Limb (tissue), 2 donors: ENCODE results near the gene PLOD1.
A peak's percentile ranks its signal among the peaks of the same experiment; 100 is the strongest.
"Not testable (repeated sequence)": the region's sequence is repeated elsewhere in the genome, so short reads cannot be mapped to it uniquely, and the experiment has no call there.

ENCODE experiments used
- DNase-seq, 2 donors: peaks; one replicate each; pipeline ENCODE4 v3.0.0-alpha.2; 2016; ENCODE audit errors: extremely low spot score in 2 of 2

The PLOD1 gene

DNA sequence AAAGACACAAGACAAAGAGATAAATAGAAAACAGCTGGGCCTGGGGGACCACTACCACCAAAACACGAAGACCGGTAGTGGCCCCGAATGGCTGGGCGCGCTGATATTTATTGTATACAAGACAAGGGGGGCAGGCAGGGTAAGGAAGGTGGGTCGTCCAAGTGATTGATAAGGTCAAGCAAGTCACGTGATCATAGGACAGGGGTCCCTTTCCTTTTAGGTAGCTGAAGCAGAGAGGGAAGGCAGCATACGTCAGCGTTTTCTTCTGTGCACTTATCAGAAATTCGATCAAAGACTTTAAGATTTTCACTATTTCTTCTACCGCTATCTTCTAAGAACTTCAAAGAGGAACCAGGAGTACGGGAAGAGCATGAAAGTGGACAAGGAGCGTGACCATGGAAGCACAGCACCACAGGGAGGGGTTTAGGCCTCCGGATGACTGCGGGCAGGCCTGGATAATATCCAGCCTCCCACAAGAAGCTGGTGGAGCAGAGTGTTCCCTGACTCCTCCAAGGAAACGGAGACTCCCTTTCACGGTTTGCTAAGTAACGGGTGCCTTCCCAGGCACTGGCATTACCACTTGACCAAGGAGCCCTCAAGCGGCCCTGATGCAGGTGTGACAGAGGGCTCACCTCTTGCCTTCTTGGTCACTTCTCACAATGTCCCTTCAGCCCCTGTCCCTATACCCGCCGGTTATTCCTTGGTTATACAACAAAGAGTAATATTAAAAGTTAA is 21.9 kb upstream of the PLOD1 start:
- DNase-seq: not testable (repeated sequence)

DNA sequence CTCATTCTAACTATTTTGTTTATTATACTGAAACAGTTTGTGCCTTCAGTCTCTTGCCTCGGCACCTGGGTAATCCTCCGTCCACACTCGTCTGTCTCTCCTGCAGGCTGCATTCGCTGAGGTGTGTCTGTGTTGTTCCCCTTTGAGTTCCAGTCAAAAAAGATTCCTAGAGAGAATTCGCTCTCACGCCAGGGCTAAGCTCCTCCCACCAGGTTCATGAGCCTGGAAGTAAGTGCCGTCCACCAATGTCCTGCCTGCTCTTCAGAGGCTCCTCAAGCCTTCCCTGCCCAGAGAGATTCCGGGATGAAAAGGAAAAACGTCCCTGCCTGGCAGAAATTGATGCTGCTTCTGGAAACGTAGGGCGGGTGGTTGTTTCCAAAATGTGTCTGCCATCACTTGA is 21.2 kb upstream of the PLOD1 start:
- no peak for DNase-seq

DNA sequence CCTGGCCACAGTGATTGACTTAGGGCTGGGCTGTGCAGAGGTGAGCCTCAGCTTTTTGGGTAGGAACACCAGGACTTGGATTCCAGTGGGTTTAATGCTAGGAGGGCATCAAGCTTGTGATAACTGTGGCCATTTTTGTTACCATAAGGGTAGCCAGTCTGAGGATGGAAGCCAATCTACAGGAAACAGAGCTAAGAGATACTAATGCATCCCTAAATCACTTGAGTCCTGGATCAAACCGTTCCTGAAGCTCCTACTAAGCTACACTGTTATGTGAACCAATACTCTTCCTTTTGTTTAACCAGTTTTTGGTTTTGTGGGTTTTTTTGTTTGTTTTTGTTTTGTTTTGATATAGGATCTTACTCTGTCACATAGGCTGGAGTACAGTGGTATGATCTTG is 20.5 kb upstream of the PLOD1 start:
- no peak for DNase-seq

DNA sequence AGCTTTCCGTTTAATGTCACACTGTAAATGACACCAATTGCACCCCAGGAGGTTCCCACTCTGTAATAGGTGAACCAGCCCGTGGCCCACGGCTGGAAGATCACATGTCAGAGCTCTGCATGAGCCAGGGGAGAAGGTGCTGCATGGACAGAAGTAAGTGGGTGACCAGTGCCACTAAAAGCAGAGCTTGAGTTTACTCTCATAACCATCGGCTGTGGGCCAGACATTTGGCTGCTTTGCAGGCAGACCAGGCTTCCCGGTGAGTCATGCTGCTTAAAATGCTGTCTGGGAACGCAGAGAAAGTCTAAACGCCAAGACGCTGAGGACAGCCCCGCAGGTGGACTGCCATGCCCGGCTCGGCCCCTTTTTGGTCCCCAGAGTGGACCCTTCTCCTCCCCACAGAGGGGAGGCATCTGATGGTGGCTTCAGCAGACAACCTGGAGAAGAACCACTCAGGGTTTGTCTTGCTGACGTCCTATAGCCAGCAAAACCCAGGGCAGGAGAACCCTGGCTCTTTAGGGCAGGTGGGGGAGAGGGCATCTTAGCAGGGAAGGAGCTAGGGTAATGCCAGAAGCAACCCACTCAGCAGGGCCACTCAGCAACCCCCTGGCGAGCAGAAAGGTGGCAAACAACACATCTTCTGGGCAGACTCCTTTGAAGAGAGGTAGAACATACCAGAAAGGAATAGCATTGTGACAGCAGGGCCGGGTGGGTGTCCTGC is 15.6 kb upstream of the PLOD1 start:
- DNase-seq: no peak

DNA sequence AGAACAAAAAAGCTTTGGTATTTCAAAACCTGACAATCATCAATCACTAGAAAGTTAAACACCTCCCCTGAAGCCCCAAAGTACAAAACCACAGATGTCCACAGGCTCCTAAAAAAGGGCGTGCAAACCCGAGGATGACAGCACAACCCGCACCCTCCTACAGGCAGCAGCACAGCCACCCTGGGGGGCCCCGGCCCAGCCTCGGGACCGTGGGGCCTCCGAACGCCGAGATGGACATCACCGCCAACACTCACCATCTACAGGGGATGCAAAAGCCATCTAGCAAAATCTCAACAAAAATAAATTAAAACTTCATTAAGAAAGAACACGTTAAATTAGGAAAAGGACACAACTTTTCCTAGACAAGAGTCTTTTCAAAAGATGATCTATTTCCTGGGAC is 14.9 kb upstream of the PLOD1 start:
- no peak for DNase-seq

DNA sequence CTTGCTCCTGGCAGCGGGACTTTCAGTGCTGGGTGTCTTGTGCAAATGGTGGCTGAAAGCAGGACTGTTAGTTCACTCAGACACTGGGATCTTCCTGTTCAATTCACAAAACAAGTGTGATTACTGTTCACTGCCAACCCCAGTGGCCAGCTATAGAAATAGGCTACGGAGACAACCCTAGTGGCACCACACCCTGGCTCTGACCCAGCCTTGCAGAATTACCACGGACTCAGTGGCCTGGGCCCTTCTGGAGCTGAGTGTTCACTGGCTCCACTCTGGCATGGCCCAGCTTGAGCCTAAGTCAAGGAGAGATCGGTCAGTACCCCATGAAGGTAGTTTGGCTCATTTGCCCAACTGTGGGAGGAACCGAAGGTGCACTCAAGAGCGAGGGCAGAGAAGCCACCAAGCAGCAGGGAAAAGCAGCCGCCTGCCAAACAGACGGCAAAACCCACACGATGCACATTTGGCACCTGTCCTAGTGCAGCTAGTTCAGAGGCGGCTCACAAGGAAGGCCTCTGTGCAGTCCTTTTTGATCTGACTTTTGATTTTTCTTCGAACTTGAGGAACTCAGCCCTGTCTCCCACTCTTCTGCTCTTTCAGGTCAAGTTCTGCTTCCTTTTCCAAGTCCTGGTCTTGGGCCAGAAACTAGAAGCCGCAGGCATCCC is 14.1 kb upstream of the PLOD1 start:
- DNase-seq: no peak

DNA sequence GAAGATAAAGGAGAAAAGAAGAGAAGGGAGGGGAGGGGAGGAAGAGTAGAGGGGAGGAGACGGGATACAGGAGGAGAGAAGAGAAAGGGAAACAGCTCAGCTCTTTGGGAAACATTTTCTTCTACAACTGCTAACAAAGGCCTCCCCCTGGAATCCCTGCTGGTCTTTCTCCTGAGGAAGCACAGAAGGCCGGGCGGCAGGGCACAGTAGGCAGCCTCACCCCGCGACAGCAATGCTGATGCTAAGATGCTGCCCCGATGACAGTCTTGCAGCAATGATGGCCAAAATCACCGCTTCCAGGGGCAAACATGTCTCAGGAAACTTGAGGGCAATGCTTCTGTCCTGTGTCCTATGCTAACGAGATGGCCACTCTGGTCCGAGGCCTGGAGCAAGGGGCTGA is 13.5 kb upstream of the PLOD1 start:
- DNase-seq: no peak

DNA sequence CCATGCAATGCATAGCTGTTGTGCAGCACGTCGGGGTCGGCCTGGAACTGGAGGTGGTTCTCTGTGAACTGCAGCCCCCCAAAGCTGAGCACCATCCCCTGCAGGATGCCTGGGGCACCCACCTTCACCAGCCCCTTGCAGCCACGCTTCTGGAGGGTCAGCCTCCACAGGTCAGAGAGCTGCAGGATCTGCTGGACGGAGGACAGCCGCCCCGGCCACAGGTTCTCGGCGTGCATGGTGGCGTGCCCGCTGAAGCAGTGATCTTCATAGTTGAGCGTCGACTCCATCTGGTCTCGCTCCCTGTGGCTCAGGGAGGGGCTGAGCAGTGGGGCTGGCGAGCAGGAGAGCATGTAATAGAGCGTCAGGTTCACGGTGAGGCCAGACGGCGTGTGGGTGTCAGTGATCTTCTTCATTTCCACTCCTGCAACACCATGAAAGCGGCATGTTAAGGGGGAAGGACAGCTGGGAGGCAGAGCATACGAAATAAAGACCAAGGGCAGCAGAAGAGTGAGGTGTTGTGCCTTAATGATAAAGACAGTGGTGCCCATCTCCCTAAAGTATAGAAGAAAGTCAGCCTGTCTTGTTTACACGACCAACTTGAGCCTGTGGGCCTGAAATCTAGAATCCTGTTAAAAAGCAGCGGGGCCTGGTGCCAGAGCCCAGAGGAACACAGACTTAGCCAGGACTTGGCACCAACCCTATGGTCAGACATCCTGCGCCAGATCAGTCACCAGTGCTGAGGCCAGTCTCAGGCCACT is 11.3 kb upstream of the PLOD1 start:
- no peak for DNase-seq

DNA sequence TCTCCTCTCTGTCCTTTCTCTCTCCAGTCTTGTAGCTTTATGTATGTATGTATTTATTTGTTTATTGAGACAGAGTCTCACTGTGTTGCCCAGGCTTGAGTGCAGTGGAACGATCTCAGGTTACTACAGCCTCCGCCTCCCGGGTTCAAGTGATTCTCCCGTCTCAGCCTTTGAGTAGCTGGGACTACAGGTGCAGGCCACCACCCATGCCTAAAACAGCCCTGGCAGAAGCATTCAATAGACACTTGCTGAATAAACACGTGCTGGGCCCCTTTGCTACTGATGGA is 10.7 kb upstream of the PLOD1 start:
- no peak for DNase-seq

DNA sequence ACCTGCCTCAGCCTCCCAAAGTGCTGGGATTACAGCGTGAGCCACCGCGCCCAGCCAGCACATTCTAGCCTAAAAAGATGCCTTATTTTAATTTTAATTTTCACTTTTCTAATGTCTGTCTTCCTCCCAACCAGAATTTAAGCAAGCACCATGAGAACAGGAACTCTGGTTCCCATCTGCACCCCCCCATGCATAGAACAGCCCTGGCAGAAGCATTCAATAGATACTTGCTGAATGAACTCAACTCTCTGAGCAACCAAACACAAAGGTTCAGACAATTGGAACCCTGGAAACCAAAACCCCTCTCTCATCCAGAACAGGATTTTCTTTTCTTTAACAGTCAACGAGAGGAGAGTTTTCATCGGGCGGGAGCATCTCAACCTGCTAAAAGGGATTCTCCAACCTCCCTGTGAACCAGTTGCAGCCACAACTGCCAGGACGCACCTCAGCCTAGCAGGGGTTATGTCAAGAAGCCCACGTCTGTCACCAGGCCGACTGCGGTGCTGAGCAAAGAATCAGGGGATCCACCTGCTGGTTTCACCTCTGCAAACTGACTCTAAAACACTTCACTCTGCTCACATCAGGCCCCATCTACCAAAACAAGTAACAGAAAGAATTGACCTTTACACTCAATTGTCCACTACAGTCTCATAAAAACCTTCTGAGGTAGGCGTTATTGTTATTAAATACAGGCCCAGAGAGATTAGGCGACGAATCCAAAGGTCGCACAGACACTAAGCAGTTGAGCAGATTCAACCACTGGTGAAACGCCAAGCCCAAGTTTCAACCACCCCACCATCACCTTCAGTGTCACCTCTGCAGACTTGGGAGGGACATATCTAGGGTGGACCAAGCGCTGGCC is 10.0 kb upstream of the PLOD1 start:
- no peak for DNase-seq

DNA sequence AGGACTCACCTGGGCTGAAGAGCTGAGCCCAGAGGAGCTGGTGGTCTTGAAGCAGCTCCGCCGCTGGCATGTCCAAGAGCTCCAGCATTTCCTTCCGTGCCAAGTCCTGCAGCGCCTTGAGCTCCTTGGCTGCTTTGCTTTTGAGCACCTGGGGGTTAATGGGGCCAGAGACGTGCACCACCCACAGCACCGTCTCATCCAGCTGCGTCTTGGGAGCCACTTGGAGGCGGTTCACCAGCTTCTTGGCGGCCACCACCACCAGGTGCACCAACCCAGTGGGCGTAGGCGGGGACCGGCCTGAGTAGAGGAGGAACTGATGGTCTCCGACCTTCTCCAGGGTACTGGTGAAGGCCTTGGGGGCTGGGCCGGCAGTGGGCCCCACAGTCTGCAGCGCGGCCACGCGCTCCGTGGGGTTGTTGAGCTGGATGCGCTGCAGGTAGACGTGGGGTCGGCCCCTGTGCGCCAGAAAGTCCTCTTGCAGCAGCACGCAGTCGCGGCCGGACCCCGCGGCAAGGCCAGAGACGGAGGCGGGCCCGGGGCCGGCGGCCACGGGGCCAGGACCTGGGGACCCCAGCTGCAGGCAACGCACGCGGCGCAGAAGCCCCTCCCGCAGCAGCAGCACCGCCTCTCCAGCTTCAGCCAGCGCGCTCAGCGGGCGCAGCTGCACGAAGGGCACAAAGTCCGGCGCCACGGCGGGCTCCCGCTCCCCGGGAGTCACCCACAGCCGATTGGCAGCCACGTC is 9.2 kb upstream of the PLOD1 start:
- DNase-seq: not testable (repeated sequence)

DNA sequence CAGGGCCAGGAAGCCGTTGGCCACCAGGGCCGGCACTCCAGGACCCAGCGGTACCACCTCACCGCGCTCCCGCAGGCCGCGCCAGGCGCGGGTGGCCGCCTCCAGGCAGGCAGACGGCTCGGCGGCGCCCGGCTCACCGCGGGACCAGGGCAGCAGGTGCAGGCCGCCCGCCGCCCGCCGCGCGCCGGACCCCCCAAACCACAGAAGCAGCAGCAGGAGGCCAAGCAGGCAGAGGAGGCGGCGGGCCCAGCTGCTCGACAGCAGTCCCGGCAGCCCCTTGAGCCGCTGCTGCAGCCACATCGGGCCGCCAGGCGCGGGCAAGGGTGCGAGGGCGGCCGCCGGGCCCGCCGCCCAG is 8.6 kb upstream of the PLOD1 start:
- DNase-seq: no peak

DNA sequence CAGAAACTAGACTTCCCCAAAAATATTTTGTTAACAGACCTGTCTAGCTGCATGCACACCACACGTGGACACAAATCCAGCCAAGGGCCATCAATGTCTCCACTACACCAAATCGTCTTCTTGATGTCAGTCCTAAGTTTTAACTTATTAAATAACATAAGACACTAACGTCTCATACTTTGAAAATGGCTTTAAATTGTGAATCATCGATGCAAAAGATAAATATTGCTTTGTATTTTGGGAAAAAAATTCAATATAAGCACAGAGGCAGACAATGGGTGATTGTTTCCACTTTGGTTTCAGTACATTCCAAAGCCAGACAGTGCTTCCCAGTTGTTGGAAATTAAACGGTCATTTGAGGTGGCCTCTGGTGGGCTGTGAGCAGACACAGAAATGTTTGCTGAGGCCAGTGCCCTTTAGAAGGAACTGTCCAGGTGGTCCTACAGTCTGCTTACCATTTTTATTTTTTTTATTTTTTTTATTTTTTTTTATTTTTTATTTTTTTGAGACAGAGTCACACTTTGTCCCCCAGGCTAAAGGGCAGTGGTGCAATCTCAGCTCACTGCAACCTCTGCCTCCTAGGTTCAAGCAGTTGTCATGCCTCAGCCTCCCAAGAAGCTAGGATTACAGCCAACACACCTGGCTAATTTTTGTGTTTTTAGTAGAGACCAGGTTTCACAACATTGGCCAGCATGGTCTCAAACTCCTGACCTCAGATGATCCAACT is 6.5 kb upstream of the PLOD1 start:
- peak in 1 of 2 donors; percentile 52 for DNase-seq

DNA sequence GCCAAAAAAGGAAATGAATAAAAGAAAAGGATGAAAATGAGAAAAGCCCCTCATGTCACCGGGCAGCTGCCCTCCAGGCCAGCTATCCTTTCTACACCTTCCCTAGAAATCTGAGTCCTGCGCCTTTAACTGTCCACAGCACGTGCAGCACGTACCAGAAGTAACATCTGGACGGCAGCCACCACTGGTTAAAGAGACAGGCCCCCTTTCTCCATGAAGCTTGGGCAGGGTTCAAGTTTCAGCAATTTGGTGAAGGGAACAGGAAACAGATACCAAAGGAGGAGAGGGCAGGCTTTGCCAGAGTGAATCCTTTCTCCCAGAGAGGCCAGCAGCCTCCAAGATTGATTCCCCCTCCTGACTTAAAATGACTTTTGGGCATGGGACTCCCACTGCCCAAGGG is 4.7 kb upstream of the PLOD1 start:
- DNase-seq: peak; percentile 84 to 91

DNA sequence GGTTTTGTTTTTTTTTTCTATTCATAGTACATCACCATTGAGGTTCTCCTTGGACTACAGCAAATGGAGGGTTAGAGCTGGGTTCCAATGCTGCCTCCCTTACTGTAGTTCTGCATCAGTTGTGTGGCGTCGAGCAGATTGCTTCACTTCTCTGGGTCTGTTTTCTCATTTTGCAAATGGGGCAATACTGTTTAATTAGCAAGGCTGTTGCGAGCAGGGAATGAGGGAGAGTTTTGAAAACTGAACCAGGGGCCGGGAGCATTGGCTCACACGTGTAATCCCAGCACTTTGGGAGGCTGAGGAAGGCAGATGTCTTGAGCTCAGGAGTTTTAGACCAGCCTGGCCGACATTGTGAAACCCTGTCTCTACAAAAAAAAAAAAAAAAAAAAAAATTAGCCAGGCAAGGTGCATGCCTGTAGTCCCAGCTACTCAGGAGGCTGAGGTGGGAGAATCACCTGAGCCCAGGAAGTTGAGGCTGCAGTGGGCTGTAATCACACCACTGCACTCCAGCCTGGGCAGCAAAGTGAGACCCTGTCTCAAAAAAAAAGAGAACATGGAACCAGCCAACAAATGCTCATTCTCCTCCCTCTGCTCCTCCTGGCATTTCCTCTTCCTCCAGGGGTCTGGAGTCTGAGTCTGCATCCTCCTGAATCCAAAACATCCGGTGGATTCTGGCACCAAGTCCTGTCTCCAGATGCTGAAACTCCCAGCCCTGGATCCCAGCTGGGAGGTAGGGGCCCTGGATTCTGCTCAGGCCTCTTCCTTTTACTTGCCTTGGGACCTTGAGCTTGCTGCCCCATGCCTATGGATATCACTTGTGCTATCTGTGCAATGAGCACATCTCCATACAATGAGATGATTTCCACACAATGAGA is 3.7 kb upstream of the PLOD1 start:
- DNase-seq: peak in 1 of 2 donors; percentile 45

DNA sequence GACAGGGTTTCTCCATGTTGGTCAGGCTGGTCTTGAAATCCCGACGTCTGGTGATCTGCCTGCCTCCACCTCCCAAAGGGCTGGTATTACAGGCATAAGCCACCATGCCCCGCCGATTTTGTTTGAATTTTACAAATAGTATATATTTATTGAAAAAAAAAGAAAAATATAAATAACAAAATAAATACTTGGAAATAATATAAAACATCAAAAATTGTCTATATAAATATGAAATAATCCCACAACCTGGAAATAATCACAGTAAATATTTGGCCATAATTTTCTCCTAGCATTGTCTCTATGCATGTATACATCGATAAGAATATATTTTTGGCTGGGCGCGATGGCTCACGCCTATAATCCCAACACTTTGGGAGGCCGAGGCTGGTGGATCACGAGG is 2.7 kb upstream of the PLOD1 start:
- DNase-seq: no peak

DNA sequence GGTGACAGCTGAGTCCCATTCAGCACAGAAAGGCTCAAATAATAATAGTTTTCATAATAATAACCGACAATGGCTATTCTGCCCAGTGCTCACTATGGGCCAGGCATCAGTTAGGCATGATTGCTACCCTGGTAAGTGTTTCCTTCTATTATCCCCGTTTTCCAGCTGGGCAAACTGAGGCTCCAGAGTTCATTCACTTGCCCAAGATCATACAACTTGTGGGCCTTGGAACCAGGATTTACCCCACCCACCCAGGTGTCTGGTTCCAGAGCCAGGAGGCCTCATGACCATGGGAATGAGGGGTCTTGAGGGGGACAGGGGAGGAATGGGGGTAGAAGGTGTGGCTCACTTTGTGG is 518 bp downstream of the PLOD1 start:
- no peak for DNase-seq

DNA sequence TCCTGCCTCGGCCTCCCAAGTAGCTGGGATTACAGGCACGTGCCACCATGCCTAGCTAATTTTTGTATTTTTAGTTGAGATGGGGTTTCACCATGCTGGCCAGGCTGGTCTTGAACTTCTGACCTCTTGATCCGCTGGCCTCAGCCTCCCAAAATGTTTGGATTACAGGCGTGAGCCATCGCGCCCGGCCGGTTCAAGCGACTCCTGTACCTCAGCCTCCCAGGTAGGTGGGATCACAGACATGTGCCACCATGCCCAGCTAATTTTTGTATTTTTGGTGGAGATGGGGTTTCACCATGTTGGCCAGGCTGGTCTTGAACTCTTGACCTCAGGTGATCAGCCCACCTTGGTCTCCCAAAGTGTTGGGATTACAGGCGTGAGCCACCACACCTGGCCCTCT is 1.2 kb downstream of the PLOD1 start:
- DNase-seq: not testable (repeated sequence)
